ENCODE results near the gene GNAS-AS1.

DNA sequence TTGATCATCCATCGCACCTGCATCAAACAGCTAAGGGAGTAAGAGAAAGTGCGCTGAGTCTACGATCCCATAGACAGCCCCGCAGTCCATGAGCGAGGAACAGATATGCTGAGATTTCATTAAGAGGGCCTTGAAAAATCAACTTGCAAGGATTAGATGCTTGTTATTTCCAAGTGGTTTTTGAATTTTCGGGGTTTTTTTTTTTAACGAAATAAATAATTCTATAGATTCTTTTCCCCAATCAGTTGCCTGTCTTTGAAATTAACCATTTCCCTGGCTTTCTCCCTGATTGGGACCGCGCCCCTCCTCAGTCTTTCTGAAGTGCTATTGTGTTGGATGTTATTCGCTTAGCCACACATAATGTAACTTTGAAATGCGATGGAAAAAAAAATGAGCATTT lies 48.6 kb downstream of the GNAS-AS1 start:
- no peak for TF ChIP-seq GATA3 (IDR thresholded peaks at IDR 0.05; ENCODE audit: low read depth, low read length)
- TF ChIP-seq GATA2 (IDR thresholded peaks at IDR 0.05; ENCODE audit: low read depth, low read length), result no peak
